Thyroid gland (tissue), 4 donors: ENCODE data around the gene IWS1. TPM values are rescaled to one million over a fixed set of nuclear protein-coding genes. Genes with fewer than 3 reads are reported as not detected.

ENCODE experiments used
- DNase-seq, 2 donors: peaks; one replicate each; pipeline ENCODE4 v3.0.0-alpha.2; 2019
- H3K27ac ChIP-seq, 3 donors: fragments of 200-600 bp; sonication (generic); 1 replicate in 2 of 3; 2 replicates in 1 of 3; pipeline ENCODE4 v1.5.1; 2016 to 2019; ENCODE audit warnings: mild to moderate bottlenecking in 1 of 3, moderate library complexity in 1 of 3
- H3K27me3 ChIP-seq: fragments of 200-600 bp; sonication (generic); one replicate; pipeline ENCODE4 v1.5.1; 2019
- H3K36me3 ChIP-seq, 2 donors: fragments of 200-600 bp; sonication (generic); one replicate each; pipeline ENCODE4 v1.5.1; 2016 to 2019
- H3K4me1 ChIP-seq, 2 donors: fragments of 200-600 bp; sonication (generic); one replicate each; pipeline ENCODE4 v1.5.1; 2017 to 2019
- H3K4me3 ChIP-seq, 3 donors: fragments of 200-600 bp; sonication (generic); replicated peaks in 1 of 3; 1 replicate in 2 of 3; 2 replicates in 1 of 3; pipeline ENCODE4 v1.5.1; 2016; ENCODE audit warnings: mild to moderate bottlenecking in 1 of 3
- H3K9me3 ChIP-seq: fragments of 200-600 bp; sonication (generic); one replicate; pipeline ENCODE4 v1.5.1; 2017
- CTCF ChIP-seq, 6 experiments: fragments of 200-600 bp in 3 of 6; fragments of 450-650 bp in 3 of 6; sonication (generic) in 3 of 6; IDR thresholded peaks; one replicate each; pipeline ENCODE4 v1.5.1; 2016 to 2019; ENCODE audit warnings: antibody characterized with exemption in 6 of 6, mild to moderate bottlenecking in 2 of 6, inconsistent platforms in 1 of 6, moderate library complexity in 1 of 6
- POLR2A ChIP-seq, 2 donors: fragments of 450-650 bp; IDR thresholded peaks; one replicate each; pipeline ENCODE4 v1.6.1; 2017; ENCODE audit warnings: antibody characterized with exemption in 2 of 2, mild to moderate bottlenecking in 2 of 2, moderate library complexity in 1 of 2
- WGBS, 2 donors: methylation state at CpG; one replicate each; pipeline ENCODE4 v1.1.5; 2017; 5-methylcytosine and 5-hydroxymethylcytosine counted together
- intact Hi-C: fragments of 100-400 bp; cut with DNase I; formaldehyde crosslinking; loops from one replicate; pipeline ENCODE4 v1.15.1; 2023
- total RNA-seq, 4 donors: library from RNA; depleted of rRNA; stranded (reverse); fragments of >200 nt; gene quantifications; one replicate each; pipeline ENCODE4 v1.2.3, GENCODE V29; 2016

IWS1 gene
- total RNA-seq, 4 donors from 2014 or later = 33.8 to 70.4 (median 42.1) TPM

GRCh38 chr2:127568128-127568527 is 41.8 kb upstream of the IWS1 start:
- DNase-seq = no peak
- Histone ChIP-seq H3K9me3 (no peaks in the 10 kb centered on the region), H3K27ac (no peak overlapping the region), H3K4me1 (no peaks in the 10 kb centered on the region), H3K4me3 (no peak overlapping the region), H3K27me3 (no peaks in the 10 kb centered on the region), H3K36me3 (no peaks in the 10 kb centered on the region)
- WGBS, 2 donors = 84 to 86% methylated on average over 6 of the region's 6 CpGs
- TF ChIP-seq CTCF (IDR thresholded peaks at IDR 0.05) = no peak
- TF ChIP-seq POLR2A (IDR thresholded peaks at IDR 0.05) = no peak
- intact Hi-C loops = no loop called here

- no peaks in the 10 kb centered on the region for H3K36me3 ChIP-seq
- no peak overlapping the region for H3K27ac ChIP-seq
- H3K4me1 ChIP-seq = no peaks in the 10 kb centered on the region
- WGBS, 2 donors = 82 to 89% methylated on average over 4 to 5 of the region's 5 CpGs
- H3K27me3 ChIP-seq = no peaks in the 10 kb centered on the region
- intact Hi-C loops = no loop called here
- no peaks in the 10 kb centered on the region for H3K9me3 ChIP-seq
- TF ChIP-seq CTCF (IDR thresholded peaks at IDR 0.05) (no peak), POLR2A (IDR thresholded peaks at IDR 0.05) (no peak)
- H3K4me3 ChIP-seq = no peak overlapping the region
- DNase-seq = no peak
These were observed 41.1 kb upstream of the IWS1 start for GRCh38 chr2:127567351-127567854.

- intact Hi-C loops = no loop called here
- no peak for DNase-seq
These were observed 40.3 kb upstream of the IWS1 start for GRCh38 chr2:127566576-127566975.

GRCh38 chr2:127566139-127566417 is 39.8 kb upstream of the IWS1 start:
- H3K4me3 ChIP-seq = no peak overlapping the region
- TF ChIP-seq POLR2A (IDR thresholded peaks at IDR 0.05) (no peak), CTCF (IDR thresholded peaks at IDR 0.05) (no peak)
- H3K27me3 ChIP-seq = no peaks in the 10 kb centered on the region
- H3K27ac ChIP-seq = no peak overlapping the region
- H3K9me3 ChIP-seq = no peaks in the 10 kb centered on the region
- intact Hi-C loops = no loop called here
- WGBS, 2 donors = 98 to 100% methylated on average over 4 to 5 of the region's 5 CpGs
- no peaks in the 10 kb centered on the region for H3K36me3 ChIP-seq
- no peak for DNase-seq
- H3K4me1 ChIP-seq = no peaks in the 10 kb centered on the region

More at GRCh38 chr2:127566576-127566975, 40.3 kb upstream of the IWS1 start:
- WGBS, 2 donors = 88 to 90% methylated on average over 9 of the region's 10 CpGs
- no peaks in the 10 kb centered on the region for H3K36me3 ChIP-seq
- no peak overlapping the region for H3K4me3 ChIP-seq
- TF ChIP-seq CTCF (IDR thresholded peaks at IDR 0.05) (no peak), POLR2A (IDR thresholded peaks at IDR 0.05) (no peak)
- no peak overlapping the region for H3K27ac ChIP-seq
- no peaks in the 10 kb centered on the region for H3K27me3 ChIP-seq
- H3K4me1 ChIP-seq = no peaks in the 10 kb centered on the region
- H3K9me3 ChIP-seq = no peaks in the 10 kb centered on the region

GRCh38 chr2:127565261-127566138 is 39.2 kb upstream of the IWS1 start:
- WGBS, 2 donors = 89 to 96% methylated on average over 5 to 10 of the region's 12 CpGs
- intact Hi-C loops = no loop called here
- Histone ChIP-seq H3K4me3 (no peak overlapping the region), H3K4me1 (no peaks in the 10 kb centered on the region), H3K27ac (no peak overlapping the region), H3K9me3 (no peaks in the 10 kb centered on the region), H3K36me3 (no peaks in the 10 kb centered on the region), H3K27me3 (no peaks in the 10 kb centered on the region)
- no peak for TF ChIP-seq CTCF (IDR thresholded peaks at IDR 0.05)
- no peak for TF ChIP-seq POLR2A (IDR thresholded peaks at IDR 0.05)
- DNase-seq = no peak
